SK-N-SH (cell line): ENCODE results near the gene COL23A1. TPM values are rescaled to one million over a fixed set of nuclear protein-coding genes. Genes with fewer than 3 reads are reported as not detected.

ENCODE experiments used
- CTCF ChIA-PET: fragments of 300-600, 350-600 bp; formaldehyde crosslinking; extraction: SDS; loops from one replicate; lab custom pipeline; 2021; lab: Yijun Ruan, JAX
- POLR2A ChIA-PET: fragments of 350-600 bp; sonication (Branson Sonifier 250); formaldehyde crosslinking; extraction: SDS; loops from one replicate; lab custom pipeline; 2020; ENCODE audit warnings: antibody characterized with exemption, inconsistent platforms; lab: Yijun Ruan, JAX
- DNase-seq: peaks from one replicate; pipeline ENCODE4 v3.0.0; 2012
- H2AFZ ChIP-seq: fragments of 200-600 bp; sonication (generic); 2 replicates; pipeline ENCODE4 v1.8.1; 2016; ENCODE audit warnings: antibody characterized with exemption, mild to moderate bottlenecking, low read depth
- H3F3A ChIP-seq: fragments of 200-600 bp; sonication (generic); replicated peaks from 2 replicates; pipeline ENCODE3; 2016; ENCODE audit warnings: antibody characterized with exemption, mild to moderate bottlenecking; ENCODE audit not compliant: insufficient read depth
- H3K27ac ChIP-seq, 2 experiments: fragments of 200-500 bp in 1 of 2; fragments of 200-600 bp in 1 of 2; sonication (Bioruptor generic) in 1 of 2; sonication (generic), shearing (Covaris generic) in 1 of 2; 2 replicates each; pipeline versions ENCODE4 v1.5.1 to v1.6.1; 2014 to 2016; ENCODE audit warnings: low read depth in 2 of 2, inconsistent platforms in 1 of 2, low read length in 1 of 2, mild to moderate bottlenecking in 1 of 2, mixed read lengths in 1 of 2
- H3K27me3 ChIP-seq: fragments of 200-600 bp; sonication (generic), shearing (Covaris generic); 2 replicates; pipeline ENCODE4 v1.6.1; 2016; ENCODE audit warnings: mixed run types; ENCODE audit not compliant: insufficient read depth
- H3K36me3 ChIP-seq, 2 experiments: fragments of 200-500 bp in 1 of 2; fragments of 200-600 bp in 1 of 2; sonication (Bioruptor generic) in 1 of 2; sonication (generic) in 1 of 2; replicated peaks in 1 of 2; 2 replicates each; pipeline versions ENCODE3 to v1.5.1; 2014 to 2016; ENCODE audit warnings: low read length in 1 of 2, mild to moderate bottlenecking in 1 of 2; ENCODE audit not compliant: insufficient read depth in 2 of 2, control insufficient read depth in 1 of 2
- H3K4me1 ChIP-seq, 2 experiments: fragments of 200-500 bp in 1 of 2; fragments of 200-600 bp in 1 of 2; sonication (Bioruptor generic) in 1 of 2; sonication (generic), shearing (Covaris generic) in 1 of 2; 2 replicates each; pipeline versions ENCODE4 v1.5.1 to v1.6.1; 2014 to 2016; ENCODE audit warnings: low read depth in 1 of 2, low read length in 1 of 2, mixed run types in 1 of 2; ENCODE audit not compliant: insufficient read depth in 2 of 2, control insufficient read depth in 1 of 2
- H3K4me2 ChIP-seq: fragments of 200-600 bp; sonication (generic), shearing (Covaris generic); 2 replicates; pipeline ENCODE4 v1.6.1; 2017; ENCODE audit warnings: mixed run types
- H3K4me3 ChIP-seq, 2 experiments: fragments of 200-500 bp in 1 of 2; fragments of 200-600 bp in 1 of 2; sonication (Bioruptor generic) in 1 of 2; sonication (generic), shearing (Covaris generic) in 1 of 2; 2 replicates each; pipeline versions ENCODE4 v1.5.1 to v1.8.1; 2014 to 2016; ENCODE audit warnings: low read depth in 2 of 2, inconsistent platforms in 1 of 2, low read length in 1 of 2, mild to moderate bottlenecking in 1 of 2, mixed read lengths in 1 of 2, moderate library complexity in 1 of 2
- H3K79me2 ChIP-seq: fragments of 200-600 bp; sonication (generic); 2 replicates; pipeline ENCODE4 v1.8.1; 2017; ENCODE audit warnings: mild to moderate bottlenecking; ENCODE audit not compliant: insufficient read depth
- H3K9ac ChIP-seq: fragments of 200-600 bp; sonication (generic); 2 replicates; pipeline ENCODE4 v1.6.1; 2017; ENCODE audit warnings: mixed run types
- H3K9me2 ChIP-seq: fragments of 200-600 bp; sonication (generic); 2 replicates; pipeline ENCODE4 v1.6.1; 2017; ENCODE audit warnings: mixed run types
- H3K9me3 ChIP-seq: fragments of 200-600 bp; sonication (generic); 2 replicates; pipeline ENCODE4 v1.6.1; 2017; ENCODE audit warnings: mixed run types, mild to moderate bottlenecking, moderate library complexity
- H4K20me1 ChIP-seq: fragments of 200-600 bp; sonication (generic); 2 replicates; pipeline ENCODE4 v1.6.1; 2017; ENCODE audit warnings: mild to moderate bottlenecking, mixed run types; ENCODE audit not compliant: insufficient read depth
- CTCF ChIP-seq: fragments of 200-600 bp; sonication (generic); IDR thresholded peaks from 2 replicates; pipeline ENCODE4 v1.6.1; 2017; ENCODE audit warnings: antibody characterized with exemption, mild to moderate bottlenecking, moderate library complexity
- FOXM1 ChIP-seq: IDR thresholded peaks from 2 replicates; pipeline ENCODE4 v1.4.0; 2012; ENCODE audit warnings: low read depth, mild to moderate bottlenecking
- JUND ChIP-seq: IDR thresholded peaks from 2 replicates; pipeline ENCODE4 v1.4.0; 2012
- PBX3 ChIP-seq: IDR thresholded peaks from 2 replicates; pipeline ENCODE4; 2012
- REST ChIP-seq: IDR thresholded peaks from 2 replicates; pipeline ENCODE4 v1.6.1; 2012; ENCODE audit warnings: mild to moderate bottlenecking, low read depth, low read length, moderate library complexity
- TCF12 ChIP-seq: IDR thresholded peaks from 2 replicates; pipeline ENCODE4 v1.4.0; 2012
- TEAD4 ChIP-seq: IDR thresholded peaks from 2 replicates; pipeline ENCODE4 v1.4.0; 2012; ENCODE audit warnings: mild to moderate bottlenecking, borderline replicate concordance; ENCODE audit not compliant: insufficient read depth
- ZBTB33 ChIP-seq: IDR thresholded peaks from 2 replicates; pipeline ENCODE4 v1.4.0; 2012; ENCODE audit warnings: low read depth, borderline replicate concordance
- WGBS: methylation state at CpG from one replicate; pipeline ENCODE4 v1.1.6; 2017; ENCODE audit warnings: low lambda C conversion rate; 5-methylcytosine and 5-hydroxymethylcytosine counted together
- polyA plus RNA-seq, 3 experiments: library from polyadenylated mRNA; depleted of rRNA; stranded (reverse); fragments of >200 nt; gene quantifications; 2 replicates each; pipeline ENCODE4 v1.2.3, GENCODE V29; 2012

Gene COL23A1
- polyA plus RNA-seq, 1 of the 3 experiments (the other 2 are of a cell fraction), result 0.10 TPM

GRCh38 chr5:178322736-178323540 is 267.3 kb downstream of the COL23A1 start:
- H3K27me3 ChIP-seq, result no peaks in the 10 kb centered on the region
- H4K20me1 ChIP-seq, result no peaks in the 10 kb centered on the region
- H3K4me2 ChIP-seq, result no peak overlapping the region
- no peak for DNase-seq
- H3K79me2 ChIP-seq, result no peaks in the 10 kb centered on the region
- peaks cover 0 to 19% of the 10 kb centered on the region in 2 experiments; a peak in 1 of 4 replicates for H3K4me1 ChIP-seq
- TF ChIP-seq TCF12, result no peak
- no peak for TF ChIP-seq REST
- no peak for TF ChIP-seq CTCF
- TF ChIP-seq ZBTB33, result no peak
- TF ChIP-seq FOXM1, result no peak
- no peak for TF ChIP-seq JUND
- no peak for TF ChIP-seq TEAD4
- no peak for TF ChIP-seq PBX3
- H3K9ac ChIP-seq, result no peak overlapping the region
- POLR2A ChIA-PET, result no interaction called here
- H3K36me3 ChIP-seq, result no peaks in the 10 kb centered on the region
- 38% methylated on average over 6 of the region's 14 CpGs for WGBS
- H3F3A ChIP-seq, result no peaks in the 10 kb centered on the region
- H3K27ac ChIP-seq, result no peak overlapping the region; a peak in 1 of 4 replicates
- H3K4me3 ChIP-seq, result no peak overlapping the region
- no peaks in the 10 kb centered on the region for H3K9me3 ChIP-seq
- H2AFZ ChIP-seq, result no peak overlapping the region
- CTCF ChIA-PET, result interaction anchor here (1.3 kb wide), 1 partner anchor 39 kb away, joined by 3 read pairs; no protein-coding TSS in a partner anchor
- H3K9me2 ChIP-seq, result no peaks in the 10 kb centered on the region
